Measurements from ENCODE around the gene PGAP3. TPM values are rescaled to one million over a fixed set of nuclear protein-coding genes. Genes with fewer than 3 reads are reported as not detected.
"Not testable (repeated sequence)": the region's sequence is repeated elsewhere in the genome, so short reads cannot be mapped to it uniquely, and the experiment has no call there.

PGAP3 gene
- total RNA-seq, 1 donor from 2014 or later = 10.8 TPM

DNA sequence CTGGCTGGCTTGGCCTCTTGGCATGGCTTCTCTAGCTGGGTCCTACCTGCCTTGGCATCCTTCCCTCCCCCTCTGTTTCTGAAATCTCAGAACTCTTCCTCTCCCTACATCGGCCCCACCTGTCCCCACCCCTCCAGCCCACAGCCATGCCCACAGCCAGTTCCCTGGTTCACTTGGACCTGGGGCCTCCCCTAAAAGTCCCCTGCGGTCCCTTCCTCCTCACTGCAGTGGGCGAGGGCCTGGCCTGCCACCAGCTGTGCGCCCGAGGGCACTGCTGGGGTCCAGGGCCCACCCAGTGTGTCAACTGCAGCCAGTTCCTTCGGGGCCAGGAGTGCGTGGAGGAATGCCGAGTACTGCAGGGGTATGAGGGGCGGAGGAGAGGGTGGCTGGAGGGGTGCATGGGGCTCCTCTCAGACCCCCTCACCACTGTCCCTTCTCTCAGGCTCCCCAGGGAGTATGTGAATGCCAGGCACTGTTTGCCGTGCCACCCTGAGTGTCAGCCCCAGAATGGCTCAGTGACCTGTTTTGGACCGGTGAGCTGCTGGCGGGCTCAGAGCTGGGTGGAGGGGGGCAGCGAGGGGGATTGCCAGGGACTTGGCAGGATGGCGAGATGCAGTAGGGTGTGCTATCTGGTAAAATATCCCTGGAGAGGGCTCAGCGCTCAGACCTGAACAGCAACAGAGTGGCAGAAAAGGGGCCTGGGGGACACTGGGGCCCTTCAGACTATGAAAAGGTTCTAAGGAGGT lies 28.4 kb upstream of the PGAP3 start:
- FAIRE-seq (no peak), DNase-seq (ENCODE audit: low read depth) (no peak)
- TF ChIP-seq, protein P1, sequence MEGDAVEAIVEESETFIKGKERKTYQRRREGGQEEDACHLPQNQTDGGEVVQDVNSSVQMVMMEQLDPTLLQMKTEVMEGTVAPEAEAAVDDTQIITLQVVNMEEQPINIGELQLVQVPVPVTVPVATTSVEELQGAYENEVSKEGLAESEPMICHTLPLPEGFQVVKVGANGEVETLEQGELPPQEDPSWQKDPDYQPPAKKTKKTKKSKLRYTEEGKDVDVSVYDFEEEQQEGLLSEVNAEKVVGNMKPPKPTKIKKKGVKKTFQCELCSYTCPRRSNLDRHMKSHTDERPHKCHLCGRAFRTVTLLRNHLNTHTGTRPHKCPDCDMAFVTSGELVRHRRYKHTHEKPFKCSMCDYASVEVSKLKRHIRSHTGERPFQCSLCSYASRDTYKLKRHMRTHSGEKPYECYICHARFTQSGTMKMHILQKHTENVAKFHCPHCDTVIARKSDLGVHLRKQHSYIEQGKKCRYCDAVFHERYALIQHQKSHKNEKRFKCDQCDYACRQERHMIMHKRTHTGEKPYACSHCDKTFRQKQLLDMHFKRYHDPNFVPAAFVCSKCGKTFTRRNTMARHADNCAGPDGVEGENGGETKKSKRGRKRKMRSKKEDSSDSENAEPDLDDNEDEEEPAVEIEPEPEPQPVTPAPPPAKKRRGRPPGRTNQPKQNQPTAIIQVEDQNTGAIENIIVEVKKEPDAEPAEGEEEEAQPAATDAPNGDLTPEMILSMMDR (IDR thresholded peaks at IDR 0.05; ENCODE audit: insufficient read depth, low read length, severe bottlenecking) = no peak
- peaks cover 32% of the 10 kb centered on the region for H3K36me3 ChIP-seq (ENCODE audit: control insufficient read depth, insufficient read depth, low read length)
- no peak overlapping the region for H3K4me3 ChIP-seq (ENCODE audit: low read depth, low read length)
- H3K27me3 ChIP-seq (ENCODE audit: control insufficient read depth, insufficient read depth, low read length) = no peaks in the 10 kb centered on the region

- no peak for DNase-seq (ENCODE audit: low read depth)
- no peak overlapping the region for H3K4me3 ChIP-seq (ENCODE audit: low read depth, low read length)
- H3K27me3 ChIP-seq (ENCODE audit: control insufficient read depth, insufficient read depth, low read length) = no peaks in the 10 kb centered on the region
- peak; percentile 70 for FAIRE-seq
- TF ChIP-seq, protein P1 (IDR thresholded peaks at IDR 0.05; ENCODE audit: insufficient read depth, low read length, severe bottlenecking) = no peak
- peaks cover 32% of the 10 kb centered on the region for H3K36me3 ChIP-seq (ENCODE audit: control insufficient read depth, insufficient read depth, low read length)
Measured at GRCh38 chr17:39715375-39716072, 27.7 kb upstream of the PGAP3 start.

DNA sequence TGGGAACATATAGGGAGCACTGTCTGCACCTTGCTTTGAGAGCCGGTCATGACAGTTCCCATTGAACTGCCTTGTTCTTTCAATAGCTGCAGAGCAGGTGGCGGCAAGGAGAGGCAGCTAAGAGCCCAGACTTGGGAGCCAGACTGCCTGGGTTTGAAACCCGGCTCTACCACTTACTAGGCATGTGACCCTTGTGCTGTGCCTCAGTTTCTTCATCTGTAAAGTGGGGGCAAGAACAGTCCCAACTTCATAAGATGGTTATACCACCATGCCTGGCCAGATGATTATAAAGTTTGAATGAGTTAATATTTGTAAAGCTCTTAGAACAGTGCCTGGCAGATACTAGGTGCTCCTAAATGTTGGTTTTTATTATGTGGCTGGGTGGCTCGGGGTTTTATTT lies 26.4 kb upstream of the PGAP3 start:
- no peak overlapping the region for H3K4me3 ChIP-seq (ENCODE audit: low read depth, low read length)
- no peaks in the 10 kb centered on the region for H3K27me3 ChIP-seq (ENCODE audit: control insufficient read depth, insufficient read depth, low read length)
- DNase-seq (ENCODE audit: low read depth) (no peak), FAIRE-seq (no peak)
- H3K36me3 ChIP-seq (ENCODE audit: control insufficient read depth, insufficient read depth, low read length) = peaks cover 32% of the 10 kb centered on the region
- TF ChIP-seq, protein P1 (IDR thresholded peaks at IDR 0.05; ENCODE audit: insufficient read depth, low read length, severe bottlenecking) = no peak

- Histone ChIP-seq H3K27me3 (ENCODE audit: control insufficient read depth, insufficient read depth, low read length) (no peaks in the 10 kb centered on the region), H3K36me3 (ENCODE audit: control insufficient read depth, insufficient read depth, low read length) (peaks cover 44% of the 10 kb centered on the region), H3K4me3 (ENCODE audit: low read depth, low read length) (no peak overlapping the region)
- DNase-seq (ENCODE audit: low read depth) (no peak), FAIRE-seq (peak; percentile 66)
- TF ChIP-seq, protein P1 (IDR thresholded peaks at IDR 0.05; ENCODE audit: insufficient read depth, low read length, severe bottlenecking) = no peak
Measured at GRCh38 chr17:39711851-39712250, 24.0 kb upstream of the PGAP3 start.

DNA sequence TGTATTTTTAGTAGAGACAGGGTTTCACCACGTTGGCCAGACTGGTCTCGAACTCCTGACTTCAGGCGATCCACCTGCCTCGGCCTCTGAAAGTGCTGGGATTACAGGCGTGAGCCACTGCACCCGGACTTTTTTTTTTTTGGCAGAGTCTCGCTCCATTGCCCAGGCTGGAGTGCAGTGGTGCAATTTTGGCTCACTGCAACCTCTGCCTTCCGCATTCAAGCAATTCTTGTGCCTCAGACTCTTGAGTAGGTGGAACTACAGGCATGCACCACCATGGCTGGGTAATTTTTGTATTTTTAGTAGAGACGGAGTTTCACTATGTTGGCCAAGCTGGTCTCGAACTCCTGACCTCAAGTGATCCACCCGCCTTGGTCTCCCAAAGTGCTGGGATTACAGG lies 23.2 kb upstream of the PGAP3 start:
- DNase-seq (ENCODE audit: low read depth); H3K27me3 ChIP-seq (ENCODE audit: control insufficient read depth, insufficient read depth, low read length); H3K4me3 ChIP-seq (ENCODE audit: low read depth, low read length); FAIRE-seq: not testable (repeated sequence)
- H3K36me3 ChIP-seq (ENCODE audit: control insufficient read depth, insufficient read depth, low read length) = peaks cover 43% of the 10 kb centered on the region

Data from bronchial epithelial cell (primary cell).